COLO668 (cell line): Measurements from ENCODE around the gene ANXA6.
"Not testable (repeated sequence)": the region's sequence is repeated elsewhere in the genome, so short reads cannot be mapped to it uniquely, and the experiment has no call there.

Source experiments
- DNase-seq: peaks from one replicate; lab custom pipeline; 2025; ENCODE audit not compliant: unreplicated experiment; lab: John Stamatoyannopoulos, UW

The ANXA6 gene

DNA sequence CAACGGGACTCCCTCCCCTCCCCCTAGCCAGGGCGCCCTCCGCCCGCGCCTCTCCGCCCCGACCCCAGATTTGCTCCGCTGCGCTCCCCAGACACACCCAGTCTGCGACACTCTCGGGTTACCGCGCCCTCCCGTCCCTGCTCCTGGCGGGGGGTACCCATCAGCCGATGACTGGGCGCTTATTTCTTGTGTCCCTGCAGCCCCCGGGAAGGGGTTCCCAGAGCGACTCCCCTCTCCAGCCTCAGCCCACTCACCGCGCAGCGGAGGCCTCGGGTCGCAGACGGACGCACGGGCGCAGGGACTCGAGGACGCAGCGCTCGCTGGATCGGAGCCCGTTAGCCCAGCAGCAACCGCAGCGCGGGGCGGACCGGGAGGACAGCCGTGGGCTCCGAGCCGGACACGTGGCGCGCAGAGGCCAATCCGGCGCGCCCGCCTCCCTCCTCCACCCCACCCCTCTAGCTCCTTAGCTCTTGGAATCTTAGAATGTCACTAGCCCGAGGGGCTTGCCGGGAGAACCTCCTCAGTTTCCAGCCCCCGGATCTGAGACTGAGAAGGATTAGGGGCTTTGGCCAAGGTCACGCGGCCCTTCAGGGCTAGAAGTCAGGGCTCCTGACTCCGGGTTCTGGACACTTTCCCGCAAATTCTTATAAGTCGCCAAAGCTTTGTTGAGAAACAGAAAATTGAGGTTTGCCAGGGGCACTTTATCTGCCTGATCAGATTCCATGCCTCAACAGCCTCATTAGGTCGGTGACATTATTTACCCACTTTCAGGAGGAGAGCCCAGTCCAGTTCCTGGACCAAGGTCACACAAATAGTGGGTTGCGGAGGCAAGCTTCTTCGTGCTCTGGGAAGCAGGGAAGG, at the start of gene ANXA6:
Gene ANXA6, minus strand, starts transcription at position 354 of the 861 bp plus-strand sequence. CDS start 9,878 bp downstream, outside the sequence.
- no peak for DNase-seq

DNA sequence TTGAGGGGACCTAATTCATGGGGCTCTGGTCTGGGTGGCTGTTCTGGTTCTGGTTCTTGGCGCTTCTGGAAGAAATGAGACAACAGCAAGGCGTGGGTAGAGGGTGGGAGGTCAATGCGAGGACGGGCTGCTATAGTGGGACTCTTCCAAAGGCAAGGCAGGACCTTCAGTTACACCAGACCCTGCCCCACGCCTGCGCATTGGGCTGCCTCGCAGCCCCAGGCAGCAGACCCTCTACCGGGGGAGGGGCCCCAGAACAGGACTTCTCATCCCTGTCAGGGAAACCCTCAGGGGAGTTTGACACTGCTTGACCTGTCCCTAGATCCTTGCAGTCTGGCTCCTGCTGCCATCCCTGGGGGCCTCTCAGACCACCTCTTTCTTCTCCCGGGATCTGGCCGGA, 47.8 kb upstream of the ANXA6 start:
- no peak for DNase-seq

DNA sequence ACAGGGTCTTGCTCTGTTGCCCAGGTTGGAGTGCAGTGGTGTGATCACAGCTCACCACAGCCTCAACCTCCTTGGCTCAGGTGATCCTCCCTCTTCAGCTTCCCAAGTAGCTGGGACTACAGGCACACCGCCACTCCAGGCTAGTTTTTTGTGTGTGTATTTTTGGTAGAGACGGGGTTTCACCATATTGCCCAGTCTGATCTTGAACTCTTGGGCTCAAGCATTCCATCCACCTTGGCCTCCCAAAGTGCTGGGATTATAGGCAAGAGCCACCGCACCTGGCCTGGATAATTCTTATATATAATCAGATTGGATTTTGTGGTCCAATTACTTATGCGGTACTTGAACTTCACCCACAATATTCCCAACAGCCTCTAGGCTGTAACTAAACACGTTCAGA, 46.5 kb upstream of the ANXA6 start:
- DNase-seq = no peak

DNA sequence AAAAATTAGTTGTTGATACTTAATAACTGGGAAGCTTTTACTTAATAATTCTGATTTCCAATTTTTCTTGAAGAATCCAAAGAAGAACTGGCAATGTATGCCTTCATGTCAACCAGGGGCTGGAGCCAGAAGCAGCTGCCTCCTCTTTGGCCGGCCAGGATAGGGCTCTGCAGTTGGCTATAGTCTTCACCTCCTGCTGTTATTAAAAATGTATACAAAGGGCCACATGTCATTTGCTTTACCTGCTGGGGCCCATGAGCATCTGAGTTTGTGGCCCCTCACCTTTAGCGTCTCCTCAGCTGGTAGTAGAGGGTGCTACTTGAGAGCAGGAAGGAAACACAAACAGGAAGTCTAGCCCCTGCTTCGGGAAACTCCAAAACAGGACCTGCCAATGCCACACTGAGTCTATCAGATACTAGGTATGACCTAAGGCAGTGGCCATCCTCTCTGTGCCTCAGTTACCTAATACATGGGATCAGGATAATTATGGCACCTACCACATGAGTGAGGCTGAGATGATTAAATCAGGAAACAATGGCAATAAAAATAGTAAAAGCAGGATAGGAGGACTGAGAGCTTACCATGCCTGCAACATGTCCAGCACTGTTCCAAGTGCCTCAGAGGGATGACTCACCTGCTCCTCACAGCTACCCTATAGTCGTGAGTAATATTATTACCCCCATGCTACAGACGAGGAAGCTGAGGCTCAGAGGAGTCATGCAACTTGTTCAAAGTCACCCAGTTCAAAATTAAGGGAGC, 45.0 kb upstream of the ANXA6 start:
- DNase-seq = no peak

DNA sequence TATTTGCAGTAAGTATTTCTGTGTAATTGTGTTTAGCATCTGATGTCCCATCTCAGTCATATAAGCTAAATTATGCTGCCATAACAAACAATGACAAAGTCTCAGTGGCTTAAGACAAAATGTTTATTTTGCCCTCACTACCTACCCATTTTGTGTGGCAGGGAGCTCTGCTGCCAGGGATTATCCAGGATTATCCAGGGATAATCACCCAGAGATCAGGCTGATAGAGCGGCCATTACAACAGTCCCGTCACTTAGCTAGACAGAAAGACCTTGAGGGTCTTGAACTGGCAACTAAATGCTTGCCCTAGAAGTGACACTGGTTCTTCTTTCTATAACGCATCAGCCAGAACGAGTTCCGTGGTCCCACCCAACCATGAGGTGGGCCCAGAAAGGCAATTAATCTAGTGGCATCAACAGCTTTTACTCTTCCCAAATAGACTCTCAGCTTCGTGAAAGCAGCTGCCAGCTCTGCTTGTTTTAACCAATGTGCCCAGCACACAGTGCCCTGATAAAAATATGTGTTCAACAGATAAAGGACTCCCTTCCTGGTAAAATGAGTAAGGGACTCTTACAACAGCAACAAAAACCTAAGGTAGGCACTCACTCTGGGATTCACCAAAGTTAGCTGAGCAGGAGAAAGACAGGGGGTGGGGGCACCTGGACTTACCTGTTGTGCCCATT, 43.5 kb upstream of the ANXA6 start:
- no peak for DNase-seq

DNA sequence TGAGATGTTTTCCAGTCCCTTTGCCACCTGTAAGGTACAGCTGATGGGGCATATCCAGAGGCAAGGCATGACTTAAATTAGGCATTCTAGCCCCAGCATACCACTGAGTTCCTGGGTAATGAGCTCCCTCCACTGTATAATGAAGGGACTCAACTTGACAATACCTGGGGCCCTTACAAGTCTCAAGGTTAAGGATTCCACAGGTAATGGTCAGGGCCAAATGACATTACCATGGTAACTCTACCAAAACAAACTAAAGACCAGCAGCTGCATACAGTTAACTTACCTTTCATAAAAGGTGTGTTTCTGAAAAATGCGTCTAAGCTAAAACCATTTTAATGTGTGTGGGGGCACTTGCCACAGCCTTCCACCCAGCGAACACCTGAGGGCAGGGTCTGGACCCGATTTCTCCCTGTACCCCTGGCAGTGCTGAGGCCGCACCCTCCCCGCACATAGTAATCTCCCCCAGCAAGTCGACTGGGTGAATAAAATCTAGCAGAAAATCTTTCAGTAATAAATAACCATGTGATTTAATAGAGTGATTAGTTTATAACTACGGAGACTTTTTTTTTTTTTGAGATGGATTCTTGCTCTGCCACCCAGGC, 42.1 kb upstream of the ANXA6 start:
- DNase-seq = no peak

DNA sequence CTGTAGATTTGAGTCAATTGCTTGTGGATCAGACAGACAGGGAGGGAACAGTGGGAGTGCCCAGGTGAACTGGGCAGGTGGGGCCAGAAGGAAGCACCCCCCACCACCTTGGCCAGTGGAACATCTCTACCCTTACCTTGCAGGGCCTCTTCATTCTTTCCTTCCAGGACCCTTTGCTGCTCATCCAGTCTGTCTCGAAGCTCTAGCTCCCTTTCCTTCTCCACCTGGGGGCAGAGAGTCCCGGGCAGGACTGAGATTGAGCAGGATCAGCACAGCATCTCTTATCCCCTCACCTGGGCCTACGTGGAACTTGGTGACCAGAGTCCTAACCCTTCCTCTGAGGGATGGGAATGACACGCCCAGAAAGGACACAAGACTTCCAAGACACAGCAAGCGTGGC, 41.3 kb upstream of the ANXA6 start:
- no peak for DNase-seq

DNA sequence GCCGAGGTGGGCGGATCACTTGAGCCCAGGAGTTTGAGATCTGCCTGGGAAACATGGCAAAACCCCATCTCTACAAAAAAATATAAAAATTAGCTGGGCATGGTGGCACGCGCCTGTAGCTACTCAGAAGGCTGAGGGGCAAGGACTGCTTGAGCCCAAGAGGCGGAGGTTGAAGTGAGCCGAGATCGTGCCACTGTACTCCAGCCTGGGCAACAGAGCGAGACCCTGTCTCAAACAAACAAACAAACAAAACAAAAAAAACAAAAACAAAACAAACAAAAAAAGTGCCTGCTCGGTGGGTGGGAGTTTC, 39.7 kb upstream of the ANXA6 start:
- DNase-seq = not testable (repeated sequence)

DNA sequence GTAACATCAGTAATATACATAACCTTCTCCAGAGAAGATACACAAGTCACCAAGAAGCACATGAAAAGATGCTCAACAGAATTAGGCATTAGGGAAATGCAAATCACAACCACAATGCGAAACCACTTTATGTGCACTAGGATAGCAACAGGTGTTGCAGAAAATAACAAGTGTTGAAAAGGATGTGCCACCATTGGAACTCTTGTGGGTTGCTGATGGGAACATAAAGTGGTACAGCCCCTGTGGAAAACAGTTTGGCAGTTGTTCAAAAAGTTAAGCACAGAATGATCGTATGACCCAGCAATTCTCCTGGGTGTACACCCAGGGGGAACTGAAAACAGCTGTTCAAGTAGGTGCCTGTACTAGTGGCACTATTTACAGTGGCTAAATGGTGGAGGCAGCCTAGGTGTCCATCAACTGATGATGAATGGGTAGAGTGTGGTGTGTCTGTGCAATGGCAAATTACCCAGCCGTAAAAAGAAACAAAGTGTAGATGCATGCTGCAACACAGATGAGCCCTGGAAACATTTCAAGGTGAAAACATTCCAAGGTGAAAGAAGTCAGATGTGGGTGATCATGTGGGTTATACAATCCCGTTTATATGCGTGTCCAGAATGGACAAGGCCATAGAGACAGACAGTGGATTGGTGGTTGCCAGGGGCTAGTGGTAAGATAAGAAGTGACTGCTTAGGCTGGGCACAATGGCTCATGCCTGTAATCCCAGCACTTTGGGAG, 39.1 kb upstream of the ANXA6 start:
- DNase-seq = no peak

DNA sequence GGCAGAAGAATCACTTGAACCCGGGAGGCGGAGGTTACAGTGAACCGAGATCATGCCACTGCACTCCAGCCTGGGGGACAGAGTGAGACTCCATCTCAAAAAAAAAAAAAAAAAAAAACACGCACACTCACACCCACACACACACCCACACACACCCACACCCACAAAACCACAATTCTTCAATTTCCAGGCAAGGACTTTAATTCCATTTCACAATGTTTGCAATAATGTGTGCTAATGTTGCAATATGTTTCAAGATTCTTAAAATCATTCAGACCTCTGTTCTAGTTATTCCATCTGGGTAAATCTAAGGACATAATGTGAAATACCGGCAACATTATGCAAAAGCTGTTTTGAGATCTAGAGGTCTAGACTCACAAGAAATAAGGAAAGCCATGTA, 38.0 kb upstream of the ANXA6 start:
- DNase-seq = no peak

DNA sequence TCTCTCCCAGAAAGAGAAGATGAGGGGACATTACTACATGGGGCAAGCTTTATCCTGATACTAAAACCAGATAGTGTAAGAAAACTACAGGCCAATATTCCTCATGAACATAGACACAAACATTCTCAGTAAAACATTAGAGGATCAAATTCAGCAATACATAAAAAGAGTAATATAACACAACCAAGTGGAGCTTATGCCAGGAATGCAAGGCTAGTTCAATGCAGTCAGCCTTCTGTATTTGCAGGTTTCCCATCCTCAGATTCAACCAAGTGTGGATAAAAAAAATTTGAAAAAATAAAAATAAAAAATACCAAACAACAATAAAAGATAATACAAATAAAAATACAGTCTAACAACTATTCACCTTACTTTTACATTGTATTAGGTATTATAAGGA, 35.0 kb upstream of the ANXA6 start:
- DNase-seq = no peak

DNA sequence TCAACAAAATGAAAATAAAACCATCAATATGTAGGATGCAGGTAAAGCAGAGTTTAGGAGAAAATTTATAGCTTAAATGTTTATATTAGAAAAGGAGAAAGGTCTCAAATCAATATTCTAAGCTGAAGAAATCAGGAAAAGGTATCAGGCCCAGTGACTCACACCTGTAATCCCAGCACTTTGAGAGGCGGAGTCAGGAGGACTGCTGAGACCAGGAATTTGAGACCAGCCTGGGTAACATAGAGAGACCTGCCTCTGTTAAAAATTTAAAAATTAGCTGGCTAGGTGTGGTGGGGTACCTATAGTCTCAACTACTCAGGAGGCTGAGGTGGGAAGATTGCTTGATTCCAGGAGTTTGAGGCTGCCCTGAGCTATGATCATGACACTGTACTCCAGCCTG, 34.1 kb upstream of the ANXA6 start:
- no peak for DNase-seq

DNA sequence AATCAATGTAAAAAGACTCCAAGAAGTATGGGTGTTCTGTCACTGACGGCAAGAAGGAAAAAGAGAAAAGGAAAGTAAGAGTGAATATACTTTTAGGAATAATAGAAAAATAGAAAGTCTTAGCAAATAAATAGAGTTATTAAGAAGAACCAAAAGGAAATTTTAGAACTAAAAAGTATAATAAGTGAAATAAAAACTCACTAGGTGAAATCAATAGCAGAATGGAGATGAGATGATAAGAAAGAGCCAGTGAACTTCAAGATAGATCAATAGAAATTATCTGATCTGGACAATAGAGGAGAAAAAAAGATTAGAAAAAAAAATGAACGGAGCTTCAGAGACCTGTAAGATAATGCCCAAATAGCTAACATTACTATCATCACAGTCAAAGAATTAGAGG, 31.6 kb upstream of the ANXA6 start:
- no peak for DNase-seq

DNA sequence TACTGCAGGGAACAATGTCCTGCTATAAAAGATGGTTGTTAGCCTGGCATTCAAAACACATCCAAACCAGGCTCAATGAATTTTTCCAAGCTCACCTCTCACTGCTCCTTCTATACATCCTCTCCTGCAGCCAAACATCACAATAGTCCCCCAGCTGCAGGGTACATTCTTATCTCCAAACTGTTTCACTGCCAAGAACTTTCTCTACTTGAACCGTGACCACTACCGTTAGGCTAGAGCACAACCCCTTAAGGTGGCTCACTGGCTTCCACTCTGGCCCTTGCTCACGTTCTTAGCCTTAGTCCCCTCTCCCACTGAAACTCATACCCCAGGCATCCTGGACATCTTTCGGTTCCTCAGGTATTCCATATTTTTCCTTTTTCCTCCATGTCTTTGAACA, 29.0 kb upstream of the ANXA6 start:
- no peak for DNase-seq

DNA sequence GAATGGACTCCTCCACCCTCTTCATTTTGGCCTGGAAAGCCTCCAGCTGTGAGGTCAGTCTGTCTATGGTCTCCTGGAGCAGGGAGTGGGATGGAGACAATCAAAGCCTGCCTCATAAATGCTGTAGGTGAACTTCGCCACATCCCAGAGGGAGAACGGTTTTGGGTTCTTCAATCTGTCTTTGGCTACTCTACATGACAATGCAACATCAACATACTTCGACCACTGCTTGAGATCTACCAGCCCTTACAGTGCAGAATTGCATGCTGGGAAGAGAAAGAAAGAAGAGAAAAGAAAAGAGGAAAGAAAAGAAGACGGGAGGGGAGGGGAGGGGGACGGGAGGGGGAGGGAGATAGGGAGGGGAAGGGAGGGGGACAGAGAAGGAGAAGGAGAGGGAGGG, 28.5 kb upstream of the ANXA6 start:
- DNase-seq = no peak

DNA sequence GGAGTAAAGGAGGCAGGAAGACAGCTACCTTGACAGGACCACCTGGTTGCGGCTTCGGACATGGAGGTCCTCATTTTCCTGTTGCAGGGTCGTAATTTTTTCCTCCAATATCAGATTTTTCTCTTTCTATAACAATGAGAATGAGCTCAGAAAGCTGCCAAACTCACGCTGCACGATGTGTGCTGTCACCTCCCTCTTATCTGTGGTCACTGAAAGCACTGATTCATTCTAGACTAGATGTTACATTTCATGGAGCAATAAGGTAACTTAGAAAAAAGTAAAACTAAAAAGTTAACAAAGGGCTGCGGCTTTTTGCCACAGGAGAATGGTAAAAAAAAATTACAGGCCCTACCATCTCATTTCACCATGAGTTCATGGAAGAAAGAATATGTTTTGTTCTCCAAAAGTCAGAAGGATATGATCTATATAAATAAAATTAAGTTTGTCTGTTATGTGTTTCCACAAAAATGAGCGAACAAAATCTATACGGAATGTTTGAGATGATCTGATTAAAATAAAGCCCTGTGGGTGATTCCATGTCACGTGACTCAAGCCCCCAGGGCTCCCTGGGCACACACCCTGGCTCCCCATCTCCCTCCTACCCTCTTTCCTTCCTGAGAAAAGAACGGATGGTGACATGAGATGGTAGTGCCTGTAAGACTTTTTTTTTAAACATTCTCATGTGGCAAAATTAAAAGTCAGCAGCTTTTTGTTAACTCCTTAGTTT, 26.9 kb upstream of the ANXA6 start:
- no peak for DNase-seq

DNA sequence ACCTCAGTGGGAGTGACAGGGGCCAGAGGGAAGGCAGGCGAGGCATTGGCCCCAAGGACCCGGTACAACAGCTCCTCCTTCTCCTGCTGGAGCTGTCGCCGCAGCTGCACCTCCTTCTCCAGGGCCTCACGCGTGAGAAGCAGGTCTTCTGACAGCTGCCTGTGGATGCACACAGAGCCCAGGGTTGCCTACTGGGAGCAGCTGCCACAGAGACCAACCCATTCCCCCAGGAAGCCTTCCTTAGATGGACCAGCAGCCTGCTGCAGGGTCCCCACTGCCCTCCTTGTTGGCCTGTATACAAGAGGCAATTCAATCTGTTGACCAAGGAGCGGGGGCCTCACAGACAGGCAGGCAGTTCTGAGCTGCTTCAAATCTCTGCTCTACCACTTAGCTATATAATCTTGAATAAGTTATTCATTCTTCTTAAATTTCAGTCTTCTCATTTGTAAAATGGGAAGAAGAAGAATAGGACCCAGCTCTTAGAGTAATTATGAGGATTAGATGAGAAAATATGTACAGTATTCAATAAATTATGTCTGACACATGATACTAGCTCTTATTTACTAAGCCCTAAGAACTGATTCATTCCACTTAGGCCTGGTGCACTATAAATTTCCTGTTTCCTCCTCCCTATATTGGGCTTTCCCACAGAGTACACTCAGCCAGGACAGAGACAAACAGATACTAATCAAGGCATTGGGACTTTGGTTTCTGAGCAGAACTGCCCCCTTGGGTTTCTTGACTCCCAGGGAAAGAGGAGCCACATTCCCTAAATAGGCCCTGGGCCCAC, 26.1 kb upstream of the ANXA6 start:
- DNase-seq = no peak

DNA sequence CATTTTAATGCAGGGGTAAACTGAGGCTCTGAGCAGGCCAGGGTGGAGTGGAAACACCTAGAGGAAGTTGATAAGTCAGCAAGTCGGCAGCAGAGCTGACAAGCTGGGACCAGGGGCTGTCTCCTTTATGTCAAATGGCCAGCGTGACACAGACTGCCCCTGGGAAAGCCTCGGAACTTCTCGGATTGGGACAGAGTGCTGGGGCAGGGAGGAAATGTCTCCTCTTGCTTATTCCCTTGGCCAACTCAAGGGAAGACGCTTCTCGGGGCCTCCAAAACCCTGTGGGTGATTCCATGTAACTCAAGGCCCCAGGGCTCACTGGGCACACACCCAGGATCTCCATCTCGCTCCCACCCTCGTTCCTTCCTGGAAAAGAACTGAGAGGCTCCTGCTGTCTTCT, 25.4 kb upstream of the ANXA6 start:
- no peak for DNase-seq

DNA sequence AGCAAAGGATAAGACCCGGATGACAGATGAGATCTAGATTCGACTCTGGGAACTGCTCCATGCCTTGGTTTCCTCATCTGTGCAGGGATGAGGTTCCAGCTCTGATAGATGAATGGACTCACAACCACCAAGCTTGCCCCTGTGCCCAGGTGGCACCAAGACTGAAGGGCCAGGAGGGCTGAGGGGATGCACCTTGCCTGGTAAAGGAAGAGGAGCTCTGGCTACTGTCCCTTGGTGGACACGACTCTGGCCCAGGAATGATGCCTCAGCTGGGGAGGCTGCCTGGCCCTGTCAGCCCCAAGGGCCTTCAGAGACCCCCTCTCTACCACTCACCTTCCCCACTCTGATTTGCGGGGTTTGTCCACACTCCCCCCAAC, 24.9 kb upstream of the ANXA6 start:
- no peak for DNase-seq
